ENCODE data around the gene OR5AR1.
"Not testable (repeated sequence)": the region's sequence is repeated elsewhere in the genome, so short reads cannot be mapped to it uniquely, and the experiment has no call there.

DNA sequence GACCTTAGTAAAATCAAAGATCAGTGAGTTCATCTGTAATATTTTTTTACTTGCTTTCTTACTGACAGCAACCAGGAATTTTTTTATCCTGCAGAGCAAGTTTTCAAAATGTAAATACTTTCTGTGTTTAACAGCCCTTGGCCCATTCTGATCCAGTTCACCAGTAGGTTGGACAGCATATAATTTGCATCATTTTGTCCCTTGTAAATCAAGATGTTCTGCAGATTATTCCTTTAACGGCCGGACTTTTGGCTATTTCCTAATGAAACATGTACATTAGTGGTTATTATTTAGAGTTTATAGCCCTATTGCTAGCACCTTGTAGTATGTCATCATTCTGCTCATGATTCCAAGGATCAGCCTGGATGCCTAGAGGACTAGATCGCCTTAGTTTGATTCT is 27.7 kb downstream of the OR5AR1 start:
- TF ChIP-seq, protein P1, sequence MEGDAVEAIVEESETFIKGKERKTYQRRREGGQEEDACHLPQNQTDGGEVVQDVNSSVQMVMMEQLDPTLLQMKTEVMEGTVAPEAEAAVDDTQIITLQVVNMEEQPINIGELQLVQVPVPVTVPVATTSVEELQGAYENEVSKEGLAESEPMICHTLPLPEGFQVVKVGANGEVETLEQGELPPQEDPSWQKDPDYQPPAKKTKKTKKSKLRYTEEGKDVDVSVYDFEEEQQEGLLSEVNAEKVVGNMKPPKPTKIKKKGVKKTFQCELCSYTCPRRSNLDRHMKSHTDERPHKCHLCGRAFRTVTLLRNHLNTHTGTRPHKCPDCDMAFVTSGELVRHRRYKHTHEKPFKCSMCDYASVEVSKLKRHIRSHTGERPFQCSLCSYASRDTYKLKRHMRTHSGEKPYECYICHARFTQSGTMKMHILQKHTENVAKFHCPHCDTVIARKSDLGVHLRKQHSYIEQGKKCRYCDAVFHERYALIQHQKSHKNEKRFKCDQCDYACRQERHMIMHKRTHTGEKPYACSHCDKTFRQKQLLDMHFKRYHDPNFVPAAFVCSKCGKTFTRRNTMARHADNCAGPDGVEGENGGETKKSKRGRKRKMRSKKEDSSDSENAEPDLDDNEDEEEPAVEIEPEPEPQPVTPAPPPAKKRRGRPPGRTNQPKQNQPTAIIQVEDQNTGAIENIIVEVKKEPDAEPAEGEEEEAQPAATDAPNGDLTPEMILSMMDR (IDR thresholded peaks at IDR 0.05; ENCODE audit: low read depth, low read length, poor library complexity, severe bottlenecking): not testable (repeated sequence)
- TF ChIP-seq EZH2phosphoT487 (IDR thresholded peaks at IDR 0.05; ENCODE audit: borderline replicate concordance, low read length): not testable (repeated sequence)
